Activated effector memory CD4-positive, alpha-beta T cell treated with Interleukin-2 at 50 U/mL for 16 hours (primary cell): ENCODE data around the gene NAPEPLD.
A peak's percentile ranks its signal among the peaks of the same experiment; 100 is the strongest.
"Not testable (repeated sequence)": the region's sequence is repeated elsewhere in the genome, so short reads cannot be mapped to it uniquely, and the experiment has no call there.

Experiments
- DNase-seq: peaks from one replicate; pipeline ENCODE4 v3.0.0-alpha.2; 2020

NAPEPLD gene

DNA sequence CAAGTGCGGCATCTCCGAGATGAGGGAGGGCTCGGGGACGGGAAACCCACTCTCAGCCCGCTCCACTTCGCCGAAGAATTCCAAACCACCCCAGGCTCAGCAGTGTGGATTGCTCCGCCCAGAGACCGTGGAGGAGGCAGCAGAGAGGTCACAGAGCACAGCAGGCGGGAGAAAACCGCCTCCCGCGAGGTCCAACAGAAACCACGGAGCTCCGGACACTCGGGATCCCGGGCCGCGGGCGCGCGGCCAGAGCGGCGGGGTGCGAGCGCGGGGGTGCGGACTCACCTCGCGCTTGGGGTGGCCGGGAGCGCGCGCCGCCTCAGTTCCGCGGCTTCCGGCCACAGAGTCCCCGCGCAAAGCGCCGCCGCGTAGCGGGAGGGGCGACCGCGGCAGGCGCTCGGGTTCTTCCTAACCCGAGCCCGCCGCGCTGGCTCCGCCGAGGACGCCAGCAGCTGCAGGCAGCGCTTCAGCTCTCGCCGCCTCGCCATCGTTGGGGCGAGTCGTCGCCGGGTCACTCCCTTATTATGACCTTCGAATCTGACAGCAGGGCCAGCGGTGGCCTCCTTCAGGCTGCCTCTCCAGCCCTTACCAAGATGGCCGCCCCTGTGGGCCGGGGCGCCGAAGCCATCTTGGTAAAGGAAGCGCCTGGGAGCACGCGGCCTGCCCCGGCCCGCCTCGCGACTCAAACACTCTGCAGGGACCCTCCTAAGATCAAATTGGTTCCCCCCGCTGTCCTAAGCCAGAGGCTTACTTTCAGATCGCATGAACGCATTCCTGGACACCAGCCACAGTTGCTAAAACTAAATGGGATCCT, at the start of gene NAPEPLD:
NAPEPLD (minus strand) TSS at position 106 of the 814 bp plus-strand sequence. CDS start 20,323 bp downstream, outside the sequence.
- DNase-seq = peak; percentile 68

GRCh38 chr7:103198079-103198478, 49.2 kb upstream of the NAPEPLD start:
- DNase-seq = not testable (repeated sequence)

DNA sequence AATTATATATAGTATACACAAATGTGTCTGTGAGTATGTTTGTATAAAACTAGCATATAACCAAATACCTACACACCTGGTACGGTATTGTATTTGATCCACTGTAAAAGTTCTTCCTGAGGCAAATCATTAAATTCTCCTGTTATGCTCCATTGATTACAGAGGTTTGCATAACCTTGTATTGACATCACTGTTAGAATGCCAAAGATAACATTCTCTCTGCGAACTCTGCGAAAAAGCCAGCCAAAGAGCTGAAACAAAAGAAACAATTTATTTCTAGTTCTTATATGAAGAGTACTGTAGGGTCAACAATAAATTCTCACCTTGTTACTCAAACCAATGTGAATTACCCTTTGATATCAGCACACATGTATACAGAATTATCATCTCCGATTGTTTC, 46.5 kb upstream of the NAPEPLD start:
- not testable (repeated sequence) for DNase-seq

DNA sequence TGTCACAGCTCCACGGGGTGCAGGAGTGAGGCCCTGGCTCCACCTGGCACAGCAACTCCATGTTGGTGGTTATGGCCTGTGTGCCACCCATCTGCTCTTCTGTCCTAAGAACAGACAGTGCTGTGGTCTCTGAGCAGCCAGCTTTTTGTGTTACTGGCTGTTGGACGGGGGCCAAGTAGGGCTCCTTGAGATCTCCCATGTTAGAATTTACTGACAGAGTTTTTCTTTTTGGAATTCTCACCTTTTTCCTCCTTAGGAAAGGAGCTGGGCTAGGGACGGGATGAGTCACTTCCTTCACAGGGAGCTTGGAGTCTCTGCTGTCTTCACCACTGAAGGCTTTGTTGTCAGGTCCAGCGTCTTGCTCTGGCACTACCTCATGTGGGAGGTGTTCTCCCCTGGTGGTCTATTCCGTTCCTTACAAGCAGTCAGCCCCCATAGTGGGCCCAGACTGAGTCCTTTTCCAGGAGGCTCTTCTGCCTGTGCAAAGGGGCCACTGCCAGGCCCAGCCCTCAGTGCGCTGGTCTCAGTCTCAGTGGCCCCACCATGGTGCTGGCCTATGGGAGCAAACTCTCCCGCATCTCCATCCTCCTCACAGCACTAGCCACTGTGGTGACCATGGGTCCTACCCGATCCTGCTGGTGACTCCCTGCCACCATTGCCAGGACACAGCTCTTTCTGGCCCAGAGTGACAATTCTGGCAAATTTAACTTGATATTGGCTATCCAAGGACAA, 23.7 kb upstream of the NAPEPLD start:
- not testable (repeated sequence) for DNase-seq

DNA sequence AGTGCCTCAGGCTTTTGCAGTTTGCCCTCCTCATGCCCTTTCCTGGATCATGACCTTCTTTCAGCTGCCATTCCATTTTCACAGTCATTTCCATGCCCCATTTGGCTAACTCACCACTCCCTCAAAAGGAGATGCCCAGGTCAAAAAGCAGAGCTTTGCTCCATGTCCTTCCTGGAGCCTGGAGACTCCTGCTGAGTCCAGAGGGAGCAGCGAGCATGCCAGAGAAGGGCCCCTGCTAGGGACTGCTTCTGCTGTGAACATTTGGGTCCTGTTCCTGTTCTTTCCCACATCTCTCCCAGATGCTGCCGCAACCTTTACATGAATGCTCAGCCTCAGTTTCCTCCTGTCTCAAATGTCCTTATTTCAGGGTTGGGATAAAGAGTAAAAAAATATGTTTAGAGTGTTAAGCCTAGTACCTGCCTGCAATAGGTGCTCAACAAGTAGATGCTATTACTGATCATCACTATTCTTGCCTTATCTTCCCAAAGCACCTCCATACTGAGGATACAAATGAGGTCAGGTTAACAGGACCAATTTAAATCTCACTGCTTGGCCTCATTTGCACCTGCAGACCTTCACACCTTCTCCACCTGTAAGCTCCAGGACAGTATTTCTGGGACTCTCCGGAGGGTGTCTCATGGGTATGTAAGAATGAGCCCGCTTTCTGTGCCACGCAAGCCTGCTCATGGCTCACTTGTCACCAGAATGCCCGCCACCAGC, 23.0 kb upstream of the NAPEPLD start:
- DNase-seq = not testable (repeated sequence)

- DNase-seq = not testable (repeated sequence)
Observed at GRCh38 chr7:103166921-103167544, 18.1 kb upstream of the NAPEPLD start.

- not testable (repeated sequence) for DNase-seq
Observed at GRCh38 chr7:103163087-103163825, 14.4 kb upstream of the NAPEPLD start.

DNA sequence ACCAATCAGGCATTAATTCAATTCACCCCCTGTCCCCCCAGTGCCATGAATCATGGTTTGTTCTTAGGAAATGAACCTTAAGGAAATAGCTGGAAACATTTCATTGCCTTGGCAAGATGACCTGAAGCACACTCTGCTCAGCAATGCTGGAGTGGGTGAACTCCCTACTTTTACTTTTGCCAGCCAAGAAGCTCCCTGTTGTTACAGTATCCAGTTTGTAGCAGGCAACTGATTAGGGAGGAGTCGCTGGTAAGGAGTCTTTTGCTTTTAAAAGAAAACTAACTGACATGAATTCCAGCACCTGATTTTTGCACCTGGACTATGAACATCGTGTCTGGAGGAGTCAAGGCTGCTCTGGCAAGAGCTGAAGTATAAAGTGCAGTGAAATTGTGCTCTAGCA, 13.7 kb upstream of the NAPEPLD start:
- not testable (repeated sequence) for DNase-seq

DNA sequence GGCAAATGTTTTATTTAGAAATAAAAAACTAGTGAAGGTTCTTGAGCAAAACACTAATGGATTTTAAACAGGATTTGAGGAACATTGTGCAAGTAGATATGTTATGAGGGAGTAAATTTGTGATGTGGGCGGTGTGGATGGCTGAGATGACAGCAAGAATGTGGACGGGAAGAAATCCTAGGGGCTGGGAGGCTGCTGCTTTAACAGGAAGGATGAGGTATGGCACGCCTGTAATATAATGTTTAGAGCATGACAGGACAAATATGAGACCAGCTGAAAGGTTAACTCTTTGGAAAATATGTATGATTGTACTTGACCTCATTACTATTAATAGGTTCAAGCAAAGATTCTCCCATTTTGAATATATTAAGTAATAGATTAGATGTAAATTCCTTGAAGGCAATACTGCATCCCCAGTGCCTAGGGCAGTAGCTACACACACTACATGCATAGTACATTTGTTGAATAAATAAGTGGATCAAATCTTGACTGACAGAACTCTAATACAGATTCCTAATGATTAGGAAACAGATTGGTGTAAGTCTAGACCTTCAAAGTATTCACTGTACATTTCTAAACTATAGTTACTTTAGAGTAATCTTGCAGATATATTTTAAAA, 13.2 kb upstream of the NAPEPLD start:
- not testable (repeated sequence) for DNase-seq

DNA sequence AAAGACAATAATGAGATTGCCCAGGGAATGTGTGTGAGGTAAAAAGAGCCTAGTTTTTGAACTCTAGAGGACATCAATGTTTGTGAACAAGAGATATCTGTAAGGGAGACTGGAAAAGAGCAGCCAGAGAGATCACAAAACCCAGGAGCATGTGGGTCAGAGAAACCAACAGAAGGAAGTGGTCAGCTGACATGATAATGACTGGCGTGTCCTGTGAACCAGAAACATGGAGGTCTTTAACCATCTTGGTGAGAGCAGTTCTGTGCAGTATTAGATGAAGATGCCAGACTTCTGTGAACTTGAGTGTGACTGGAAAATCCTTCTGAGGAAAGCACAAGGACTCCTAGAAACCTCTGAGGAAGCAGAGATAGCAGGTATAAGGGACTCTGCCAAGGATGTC, 10.2 kb upstream of the NAPEPLD start:
- not testable (repeated sequence) for DNase-seq

- DNase-seq = not testable (repeated sequence)
Observed at GRCh38 chr7:103155331-103156024, 6.6 kb upstream of the NAPEPLD start.

GRCh38 chr7:103154042-103154441, 5.1 kb upstream of the NAPEPLD start:
- no peak for DNase-seq

DNA sequence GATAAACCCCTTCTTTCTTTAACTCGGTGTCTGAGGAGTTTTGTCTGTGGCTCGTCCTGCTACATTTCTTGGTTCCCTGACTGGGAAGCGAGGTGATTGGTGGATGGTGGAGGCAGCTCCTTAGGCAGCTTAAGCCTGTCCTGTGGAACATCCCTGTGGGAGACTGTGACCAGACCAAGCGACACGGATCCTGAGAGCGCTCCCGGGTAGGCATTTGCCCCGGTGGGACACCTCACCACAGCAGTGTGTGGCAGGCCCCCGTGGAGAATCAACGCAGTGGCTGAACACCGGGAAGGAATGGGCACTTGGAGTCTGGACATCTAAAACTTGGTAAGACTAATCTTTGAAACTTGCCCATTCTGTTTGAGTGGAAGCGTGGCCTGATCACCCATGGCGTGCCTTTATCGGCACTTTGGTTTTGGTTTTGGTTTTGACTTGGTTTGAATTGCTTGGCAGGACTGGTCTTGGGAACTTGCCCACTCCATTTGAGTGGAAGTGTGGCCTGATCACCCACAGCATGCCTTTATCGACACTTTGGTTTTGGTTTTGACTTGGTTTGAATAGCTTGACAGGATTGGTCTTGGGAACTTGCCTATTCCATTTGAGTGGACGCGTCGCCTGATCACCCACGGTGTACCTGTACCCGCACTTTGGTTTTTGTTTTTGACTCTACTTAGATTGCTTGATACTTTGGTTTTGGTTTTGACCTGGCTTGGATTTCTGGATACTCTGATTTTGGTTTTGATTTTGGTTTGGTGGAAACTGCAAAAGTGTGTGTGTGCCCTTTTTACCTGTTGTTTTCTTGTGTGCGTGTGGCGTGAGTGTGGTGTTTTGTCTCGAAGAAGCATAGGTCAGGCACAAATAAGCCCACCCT, 4.1 kb upstream of the NAPEPLD start:
- DNase-seq = not testable (repeated sequence)

DNA sequence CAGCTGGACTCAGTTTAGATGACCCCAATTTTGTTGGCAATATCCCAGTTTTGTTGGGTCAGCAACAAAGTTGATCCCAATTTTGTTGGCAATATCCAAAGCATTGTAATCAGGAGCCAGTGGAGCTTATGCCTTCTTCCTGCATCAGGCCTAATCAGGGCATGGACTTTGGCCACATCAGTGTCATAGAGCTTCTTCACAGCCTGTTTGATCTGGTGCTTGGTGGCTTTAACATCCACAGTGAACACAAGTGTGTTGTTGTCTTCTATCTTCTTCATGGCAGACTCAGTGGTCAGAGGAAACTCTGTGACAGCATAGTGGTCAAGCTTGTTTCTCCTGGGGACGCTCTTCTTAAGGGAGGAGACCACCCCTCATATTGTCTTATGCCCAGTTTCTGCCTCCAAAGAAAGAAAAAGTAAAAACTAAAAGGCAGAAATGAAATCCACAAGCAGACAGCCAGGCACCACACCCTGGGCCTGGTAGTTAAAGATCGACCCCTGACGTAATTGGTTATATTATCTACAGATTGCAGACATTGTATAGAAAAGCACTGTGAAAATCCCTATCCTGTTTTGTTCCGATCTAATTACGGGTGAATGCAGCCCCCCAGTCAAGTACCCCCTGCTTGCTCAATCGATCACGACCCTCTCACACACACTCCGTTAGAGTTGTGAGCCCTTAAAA, 3.2 kb upstream of the NAPEPLD start:
- DNase-seq = not testable (repeated sequence)

DNA sequence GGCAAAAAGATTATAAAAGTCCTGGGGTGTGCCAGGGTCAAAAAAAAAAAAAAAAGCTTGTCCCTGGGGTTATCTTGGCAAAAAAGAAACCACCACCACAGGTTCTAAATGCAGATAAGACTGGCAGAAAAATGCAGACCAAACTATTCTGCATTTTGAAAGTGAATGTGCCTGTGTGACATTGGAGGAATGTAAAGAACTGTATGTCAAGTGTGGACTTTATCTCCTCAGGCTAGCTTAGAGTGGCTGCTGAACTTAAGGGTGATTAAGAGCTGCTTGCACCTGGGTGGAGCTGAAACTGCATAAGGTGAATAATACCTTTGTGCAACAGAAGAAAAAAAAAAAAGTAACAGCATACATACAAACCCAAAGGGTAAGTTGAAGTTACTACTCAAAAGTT, 1.3 kb upstream of the NAPEPLD start:
- DNase-seq = no peak

- DNase-seq = no peak
Observed at GRCh38 chr7:103149808-103150180, 895 bp upstream of the NAPEPLD start.

DNA sequence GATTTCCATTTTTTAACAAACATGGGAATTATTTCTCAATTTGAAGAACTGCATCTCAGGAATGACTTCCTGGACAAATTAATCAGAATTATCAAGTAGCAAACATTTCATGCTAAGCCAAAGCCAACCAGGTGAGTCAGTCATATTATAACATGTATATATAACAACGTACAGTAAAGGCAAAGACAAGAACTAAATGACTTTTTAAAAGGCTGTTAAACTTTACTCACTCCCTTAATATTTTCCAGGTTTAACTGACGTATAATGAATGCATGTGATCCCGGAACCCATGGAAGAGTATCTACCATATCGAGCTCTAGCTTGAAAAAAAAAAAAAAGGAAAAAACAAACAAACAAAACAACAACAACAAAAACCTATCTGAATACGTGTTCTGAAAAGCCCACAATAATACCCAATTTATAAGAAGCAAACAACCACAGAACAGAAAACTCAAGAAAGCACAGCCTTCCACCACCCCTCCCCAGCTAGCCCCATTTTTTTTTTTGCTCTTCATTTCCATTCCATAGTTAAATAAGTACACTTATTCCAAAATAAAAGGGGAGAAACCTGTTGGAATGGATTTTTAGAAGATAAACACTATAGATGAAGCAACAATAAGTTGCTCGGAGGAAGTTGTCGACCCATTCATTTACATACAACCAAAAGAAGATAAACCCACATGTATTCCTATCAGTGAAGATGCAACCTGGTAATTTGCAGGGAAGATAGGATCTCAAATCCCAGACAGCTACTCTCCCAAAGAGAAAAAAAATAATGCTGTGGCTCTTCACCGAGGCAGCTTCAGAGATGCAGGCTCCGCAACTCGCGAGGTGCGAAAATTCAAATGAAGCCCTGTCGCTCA, 537 bp downstream of the NAPEPLD start:
- no peak for DNase-seq

DNA sequence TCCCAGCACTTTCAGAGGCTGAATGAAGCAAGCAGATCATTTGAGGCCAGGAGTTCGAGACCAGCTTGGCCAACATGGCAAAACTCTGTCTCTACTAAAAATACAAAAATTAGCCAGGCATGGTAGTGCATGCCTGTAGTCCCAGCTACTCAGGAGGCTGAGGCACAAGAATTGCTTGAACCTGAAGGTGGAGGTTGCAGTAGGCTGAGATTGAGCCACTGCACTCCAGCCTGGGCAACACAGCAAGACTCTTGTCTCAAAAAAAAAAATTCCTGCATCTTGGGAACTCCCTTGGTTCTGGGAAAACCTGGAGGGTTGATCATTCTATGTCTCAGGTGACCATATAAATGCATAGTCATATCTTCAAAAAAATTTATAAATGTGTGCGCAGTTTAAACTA, 4.1 kb downstream of the NAPEPLD start:
- not testable (repeated sequence) for DNase-seq
